A549 (cell line): ENCODE results near the gene NACC2. TPM values are rescaled to one million over a fixed set of nuclear protein-coding genes. Genes with fewer than 3 reads are reported as not detected.

Experiments
- ATAC-seq, 2 experiments: fragments of 200-7000 bp in 1 of 2; fragments of >200 bp in 1 of 2; cut with Nextera tagmentation in 1 of 2; cut with Tn5 transposase in 1 of 2; 3 replicates each; pipeline versions ENCODE4 v1.8.0 to v1.9.1; 2018 to 2020; ENCODE audit warnings: mild to moderate bottlenecking in 1 of 2, moderate library complexity in 1 of 2
- CTCF ChIA-PET: fragments of 300-600 bp; sonication (Branson Sonifier 250); formaldehyde crosslinking; extraction: SDS; loops from one replicate; lab custom pipeline; 2021; ENCODE audit warnings: antibody characterized with exemption, inconsistent platforms; lab: Yijun Ruan, JAX
- POLR2A ChIA-PET: fragments of 350-600 bp; formaldehyde crosslinking; extraction: SDS; loops from one replicate; lab custom pipeline; 2021; ENCODE audit warnings: antibody characterized with exemption, inconsistent platforms; lab: Yijun Ruan, JAX
- DNase-seq, 2 experiments: peaks; one replicate each; pipeline versions ENCODE4 v3.0.0 to v3.0.0-alpha.2; 2011 to 2016; ENCODE audit warnings: low read depth in 1 of 2, low spot score in 1 of 2
- FAIRE-seq: peaks from 2 replicates; lab custom pipeline; 2011; peaks lifted over from hg19 to GRCh38; lab: Jason Lieb, UNC
- H3K27ac ChIP-seq, 2 experiments: fragments of >200 bp; sonication (Bioruptor Twin); formaldehyde crosslinking; 3 replicates each; pipeline ENCODE4 v1.5.1; 2016 to 2017
- H3K4me1 ChIP-seq: fragments of >200 bp; sonication (Bioruptor Twin); formaldehyde crosslinking; 3 replicates; pipeline ENCODE4 v1.6.1; 2016
- H3K4me2 ChIP-seq: fragments of >200 bp; sonication (Bioruptor Twin); formaldehyde crosslinking; 3 replicates; pipeline ENCODE4 v1.6.1; 2016
- H3K4me3 ChIP-seq: fragments of >200 bp; sonication (Bioruptor Twin); formaldehyde crosslinking; 3 replicates; pipeline ENCODE4 v1.5.1; 2016
- H3K9me3 ChIP-seq: fragments of >200 bp; sonication (Bioruptor Twin); formaldehyde crosslinking; 3 replicates; pipeline ENCODE4 v1.6.1; 2016
- ATOH8 ChIP-seq: fragments of 250-450 bp; sonication (Bioruptor Pico); IDR thresholded peaks from 2 replicates; pipeline ENCODE4 v1.5.0; 2020; ENCODE audit warnings: low read depth, mild to moderate bottlenecking, moderate library complexity
- CBX2 ChIP-seq: fragments of 200-600 bp; sonication (generic); IDR thresholded peaks from 2 replicates; pipeline ENCODE4 v1.6.1; 2016; ENCODE audit warnings: low read depth, mild to moderate bottlenecking, borderline replicate concordance
- CBX8 ChIP-seq: fragments of 200-600 bp; sonication (generic); IDR thresholded peaks from 2 replicates; pipeline ENCODE4 v1.6.1; 2016
- CHD2 ChIP-seq: fragments of 150-350 bp; IDR thresholded peaks from 2 replicates; pipeline ENCODE4 v1.6.1; 2014; ENCODE audit warnings: low read length; ENCODE audit not compliant: partially characterized antibody
- CTCF ChIP-seq: fragments of >200 bp; sonication (Bioruptor Twin); formaldehyde crosslinking; IDR thresholded peaks from 3 replicates; pipeline ENCODE4 v1.5.1; 2016
- E2F6 ChIP-seq: IDR thresholded peaks from 2 replicates; pipeline ENCODE4 v1.6.1; 2012; ENCODE audit warnings: low read depth, borderline replicate concordance
- EP300 ChIP-seq, 2 experiments: fragments of >200 bp; sonication (Bioruptor Twin); formaldehyde crosslinking; IDR thresholded peaks; 2 replicates in 1 of 2; 3 replicates in 1 of 2; pipeline ENCODE4 v1.6.1; 2016 to 2017
- FOSB ChIP-seq: fragments of 250-450 bp; sonication (Bioruptor Pico); IDR thresholded peaks from 2 replicates; pipeline ENCODE4 v1.5.0; 2020; ENCODE audit warnings: mild to moderate bottlenecking, moderate library complexity
- HES2 ChIP-seq: fragments of >200 bp; sonication (Bioruptor Twin); formaldehyde crosslinking; IDR thresholded peaks from 2 replicates; pipeline ENCODE4 v1.6.1; 2016
- HMGXB4 ChIP-seq: fragments of 250-450 bp; sonication (Bioruptor Pico); IDR thresholded peaks from 2 replicates; pipeline ENCODE4 v1.5.0; 2021; ENCODE audit warnings: mild to moderate bottlenecking, moderate library complexity, borderline replicate concordance
- HOXA7 ChIP-seq: fragments of 250-450 bp; sonication (Bioruptor Pico); IDR thresholded peaks from 2 replicates; pipeline ENCODE4 v1.5.0; 2020; ENCODE audit warnings: mild to moderate bottlenecking, moderate library complexity
- HOXB13 ChIP-seq: fragments of 250-450 bp; sonication (Bioruptor Pico); IDR thresholded peaks from 2 replicates; pipeline ENCODE4 v1.5.0; 2020; ENCODE audit warnings: low read depth, mild to moderate bottlenecking, moderate library complexity
- KDM5A ChIP-seq: fragments of 200-600 bp; sonication (generic); IDR thresholded peaks from 2 replicates; pipeline ENCODE4 v1.6.1; 2016; ENCODE audit warnings: antibody characterized with exemption, mild to moderate bottlenecking
- MYC ChIP-seq: IDR thresholded peaks from 2 replicates; pipeline ENCODE4 v1.6.1; 2012; ENCODE audit warnings: mild to moderate bottlenecking, inconsistent platforms, low read length, improper control_type of control experiment, borderline replicate concordance
- PHF8 ChIP-seq: fragments of 200-600 bp; sonication (generic); IDR thresholded peaks from 2 replicates; pipeline ENCODE4 v1.6.1; 2016; ENCODE audit warnings: low read depth, mild to moderate bottlenecking, antibody characterized with exemption, moderate library complexity, borderline replicate concordance
- RAD21 ChIP-seq, 2 experiments: fragments of >200 bp in 1 of 2; sonication (Bioruptor Twin) in 1 of 2; formaldehyde crosslinking in 1 of 2; IDR thresholded peaks in 1 of 2; conservative IDR thresholded peaks in 1 of 2; 2 replicates in 1 of 2; 3 replicates in 1 of 2; pipeline ENCODE4 v1.6.1; 2012 to 2018; ENCODE audit warnings: inconsistent platforms in 1 of 2
- RARB ChIP-seq: fragments of 250-450 bp; sonication (Bioruptor Pico); IDR thresholded peaks from 2 replicates; pipeline ENCODE4 v1.8.0; 2021; ENCODE audit warnings: mild to moderate bottlenecking, moderate library complexity
- TFCP2L1 ChIP-seq: fragments of 250-450 bp; sonication (Bioruptor Pico); IDR thresholded peaks from 2 replicates; pipeline ENCODE4 v1.5.0; 2021; ENCODE audit warnings: mild to moderate bottlenecking
- ZFP36 ChIP-seq: fragments of 450-650 bp; IDR thresholded peaks from 2 replicates; pipeline ENCODE4 v1.6.1; 2014; ENCODE audit warnings: borderline replicate concordance; ENCODE audit not compliant: partially characterized antibody
- ZSCAN20 ChIP-seq: fragments of 250-450 bp; sonication (Bioruptor Pico); IDR thresholded peaks from 2 replicates; pipeline ENCODE4 v1.8.0; 2022; ENCODE audit warnings: mild to moderate bottlenecking, moderate library complexity
- WGBS: methylation state at CpG from one replicate; pipeline ENCODE4 v1.1.6; 2017; ENCODE audit errors: missing lambda C conversion rate; 5-methylcytosine and 5-hydroxymethylcytosine counted together
- polyA plus RNA-seq, 4 experiments: library from polyadenylated mRNA; depleted of rRNA in 3 of 4; stranded (reverse); fragments of >200 nt; fragmentation: RNase III in 1 of 4; extraction: RNeasy Plus Mini Kit Qiagen cat#74134 plus additional on column Dnase treatment in 1 of 4; gene quantifications; 2 replicates in 3 of 4; 3 replicates in 1 of 4; pipeline ENCODE4 v1.2.3, GENCODE V29; 2011 to 2017
- TF ChIP-seq, protein P1 (sequence below): fragments of >200 bp; sonication (Bioruptor Twin); formaldehyde crosslinking; IDR thresholded peaks from 3 replicates; pipeline ENCODE4 v1.6.1; 2016
- TF ChIP-seq, protein P2 (sequence below): fragments of 150-350 bp; IDR thresholded peaks from 2 replicates; pipeline ENCODE4 v1.6.1; 2014; ENCODE audit warnings: low read depth, mild to moderate bottlenecking, low read length
- TF ChIP-seq, protein P3 (sequence below): IDR thresholded peaks from 2 replicates; pipeline ENCODE4 v1.6.1; 2012
- TF ChIP-seq, protein P4 (sequence below): fragments of 200-600 bp; sonication (generic); IDR thresholded peaks from 2 replicates; pipeline ENCODE4 v1.6.1; 2016; ENCODE audit warnings: antibody characterized with exemption, mild to moderate bottlenecking, moderate library complexity

Gene NACC2
- polyA plus RNA-seq, 2 of the 4 experiments (the other 2 are of a cell fraction): 16.1 to 28.4 TPM

- POLR2A ChIA-PET: no interaction called here
- H3K9me3 ChIP-seq: no peaks in the 10 kb centered on the region
- peak overlapping the region; percentile 98 for H3K4me2 ChIP-seq
- CTCF ChIA-PET: interaction anchor here (1.0 to 6.3 kb wide), 5 partner anchors 11 to 87 kb away, joined by 3 to 44 read pairs (median 6); no protein-coding TSS in a partner anchor
- H3K4me3 ChIP-seq: no peak overlapping the region
- DNase-seq: no peak
- no peak for ATAC-seq
- no peak for FAIRE-seq
- TF ChIP-seq FOSB (CRISPR knock-in tag) (no peak), ZSCAN20 (no peak), MYC (no peak), EP300 (IDR thresholded peaks at IDR 0.05) (no peak), CHD2 (no peak), CBX8 (no peak), CBX2 (no peak), RARB (CRISPR knock-in tag) (no peak), HES2 (no peak), HOXA7 (CRISPR knock-in tag) (no peak), HMGXB4 (CRISPR knock-in tag) (no peak), RAD21 (conservative IDR thresholded peaks at IDR 0.05 in 1 of 2, IDR thresholded peaks at IDR 0.05 in 1 of 2) (no peak), TFCP2L1 (CRISPR knock-in tag) (no peak)
- TF ChIP-seq, protein P1, sequence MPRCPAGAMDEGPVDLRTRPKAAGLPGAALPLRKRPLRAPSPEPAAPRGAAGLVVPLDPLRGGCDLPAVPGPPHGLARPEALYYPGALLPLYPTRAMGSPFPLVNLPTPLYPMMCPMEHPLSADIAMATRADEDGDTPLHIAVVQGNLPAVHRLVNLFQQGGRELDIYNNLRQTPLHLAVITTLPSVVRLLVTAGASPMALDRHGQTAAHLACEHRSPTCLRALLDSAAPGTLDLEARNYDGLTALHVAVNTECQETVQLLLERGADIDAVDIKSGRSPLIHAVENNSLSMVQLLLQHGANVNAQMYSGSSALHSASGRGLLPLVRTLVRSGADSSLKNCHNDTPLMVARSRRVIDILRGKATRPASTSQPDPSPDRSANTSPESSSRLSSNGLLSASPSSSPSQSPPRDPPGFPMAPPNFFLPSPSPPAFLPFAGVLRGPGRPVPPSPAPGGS: no peak
- TF ChIP-seq, protein P2, sequence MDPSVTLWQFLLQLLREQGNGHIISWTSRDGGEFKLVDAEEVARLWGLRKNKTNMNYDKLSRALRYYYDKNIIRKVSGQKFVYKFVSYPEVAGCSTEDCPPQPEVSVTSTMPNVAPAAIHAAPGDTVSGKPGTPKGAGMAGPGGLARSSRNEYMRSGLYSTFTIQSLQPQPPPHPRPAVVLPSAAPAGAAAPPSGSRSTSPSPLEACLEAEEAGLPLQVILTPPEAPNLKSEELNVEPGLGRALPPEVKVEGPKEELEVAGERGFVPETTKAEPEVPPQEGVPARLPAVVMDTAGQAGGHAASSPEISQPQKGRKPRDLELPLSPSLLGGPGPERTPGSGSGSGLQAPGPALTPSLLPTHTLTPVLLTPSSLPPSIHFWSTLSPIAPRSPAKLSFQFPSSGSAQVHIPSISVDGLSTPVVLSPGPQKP: no peak
- TF ChIP-seq, protein P3, sequence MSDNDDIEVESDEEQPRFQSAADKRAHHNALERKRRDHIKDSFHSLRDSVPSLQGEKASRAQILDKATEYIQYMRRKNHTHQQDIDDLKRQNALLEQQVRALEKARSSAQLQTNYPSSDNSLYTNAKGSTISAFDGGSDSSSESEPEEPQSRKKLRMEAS: no peak
- TF ChIP-seq, all 56 proteins: peak for 0
- Histone ChIP-seq H3K27ac (peak overlapping the region; percentile 99), H3K4me1 (peaks cover 73% of the 10 kb centered on the region)
- WGBS: 90% methylated on average over 11 of the region's 12 CpGs
Observed at GRCh38 chr9:136054146-136054545, 40.9 kb downstream of the NACC2 start.

DNA sequence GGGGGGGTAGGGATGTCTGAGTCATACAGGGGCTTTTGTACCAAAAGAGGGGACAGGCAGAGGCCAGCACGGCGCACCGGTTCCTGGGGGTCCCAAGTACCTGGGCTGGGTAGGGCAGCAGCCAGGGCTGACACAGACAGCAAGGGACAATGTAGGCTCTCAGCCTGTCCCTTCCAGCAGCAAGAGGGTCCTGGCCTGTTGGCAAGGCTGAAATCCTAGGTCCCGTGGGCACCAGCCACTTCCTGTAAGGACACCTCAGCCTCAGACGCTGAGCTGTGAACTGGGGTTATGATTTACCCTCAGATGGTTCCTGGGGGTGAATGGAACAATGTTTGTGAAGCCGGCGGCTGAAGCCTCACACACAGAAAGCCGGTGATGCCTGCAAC is 41.3 kb downstream of the NACC2 start:
- FAIRE-seq (no peak), DNase-seq (no peak), ATAC-seq (no peak)
- ChIA-PET POLR2A (no interaction called here), CTCF (interaction anchor here (1.0 to 6.3 kb wide), 8 partner anchors 11 to 86 kb away, joined by 3 to 44 read pairs (median 5); no protein-coding TSS in a partner anchor)
- Histone ChIP-seq H3K4me1 (peaks cover 76% of the 10 kb centered on the region), H3K27ac (peak overlapping the region; percentile 99), H3K9me3 (no peaks in the 10 kb centered on the region), H3K4me3 (peak overlapping the region; percentile 84), H3K4me2 (peak overlapping the region; percentile 98)
- WGBS: 46% methylated on average over 5 of the region's 8 CpGs
- TF ChIP-seq PHF8 (no peak), CBX8 (no peak), E2F6 (no peak), ATOH8 (no peak), HOXB13 (no peak), CTCF (no peak), ZFP36 (no peak), KDM5A (no peak)
- TF ChIP-seq, protein P3: no peak
- TF ChIP-seq, protein P4, sequence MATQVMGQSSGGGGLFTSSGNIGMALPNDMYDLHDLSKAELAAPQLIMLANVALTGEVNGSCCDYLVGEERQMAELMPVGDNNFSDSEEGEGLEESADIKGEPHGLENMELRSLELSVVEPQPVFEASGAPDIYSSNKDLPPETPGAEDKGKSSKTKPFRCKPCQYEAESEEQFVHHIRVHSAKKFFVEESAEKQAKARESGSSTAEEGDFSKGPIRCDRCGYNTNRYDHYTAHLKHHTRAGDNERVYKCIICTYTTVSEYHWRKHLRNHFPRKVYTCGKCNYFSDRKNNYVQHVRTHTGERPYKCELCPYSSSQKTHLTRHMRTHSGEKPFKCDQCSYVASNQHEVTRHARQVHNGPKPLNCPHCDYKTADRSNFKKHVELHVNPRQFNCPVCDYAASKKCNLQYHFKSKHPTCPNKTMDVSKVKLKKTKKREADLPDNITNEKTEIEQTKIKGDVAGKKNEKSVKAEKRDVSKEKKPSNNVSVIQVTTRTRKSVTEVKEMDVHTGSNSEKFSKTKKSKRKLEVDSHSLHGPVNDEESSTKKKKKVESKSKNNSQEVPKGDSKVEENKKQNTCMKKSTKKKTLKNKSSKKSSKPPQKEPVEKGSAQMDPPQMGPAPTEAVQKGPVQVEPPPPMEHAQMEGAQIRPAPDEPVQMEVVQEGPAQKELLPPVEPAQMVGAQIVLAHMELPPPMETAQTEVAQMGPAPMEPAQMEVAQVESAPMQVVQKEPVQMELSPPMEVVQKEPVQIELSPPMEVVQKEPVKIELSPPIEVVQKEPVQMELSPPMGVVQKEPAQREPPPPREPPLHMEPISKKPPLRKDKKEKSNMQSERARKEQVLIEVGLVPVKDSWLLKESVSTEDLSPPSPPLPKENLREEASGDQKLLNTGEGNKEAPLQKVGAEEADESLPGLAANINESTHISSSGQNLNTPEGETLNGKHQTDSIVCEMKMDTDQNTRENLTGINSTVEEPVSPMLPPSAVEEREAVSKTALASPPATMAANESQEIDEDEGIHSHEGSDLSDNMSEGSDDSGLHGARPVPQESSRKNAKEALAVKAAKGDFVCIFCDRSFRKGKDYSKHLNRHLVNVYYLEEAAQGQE: no peak
